ENCODE data around the gene CCNY.

The CCNY gene

DNA sequence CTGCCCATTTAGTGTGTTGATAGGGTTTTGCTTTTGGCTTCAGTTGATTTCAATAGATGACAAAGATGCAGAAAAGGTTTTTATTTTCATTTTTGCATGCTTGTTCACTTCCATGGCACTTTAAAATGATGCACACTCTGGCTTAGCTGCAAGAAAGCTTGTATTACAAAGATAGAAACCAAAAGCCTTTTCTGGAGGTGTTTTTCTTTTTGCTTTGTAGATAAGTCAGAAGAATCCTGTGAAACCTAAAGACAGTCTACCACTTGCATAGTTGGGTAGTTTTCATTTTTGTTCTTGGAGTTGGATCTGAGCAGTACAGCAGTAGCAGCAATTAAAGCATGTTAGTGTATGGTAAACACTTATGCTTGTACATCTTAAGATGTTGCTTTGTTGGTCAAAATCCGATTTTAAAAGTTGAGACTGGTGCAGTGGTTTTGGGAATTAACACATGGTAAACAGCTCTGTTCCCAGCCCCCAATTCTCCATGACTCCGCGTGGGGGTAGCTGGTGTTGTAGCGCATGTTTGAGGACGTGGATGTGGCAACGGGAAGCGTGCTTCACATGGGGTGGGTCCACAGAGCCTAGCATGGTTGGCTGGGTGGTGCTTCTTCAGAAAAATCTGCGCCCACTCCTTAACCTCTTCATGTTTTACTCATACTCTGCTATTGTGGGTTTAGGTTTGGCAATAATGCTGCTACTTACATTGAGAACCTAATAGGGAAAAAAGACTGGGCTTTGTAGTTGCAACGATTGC lies 19.8 kb downstream of the CCNY start:
- no peak for DNase-seq (ENCODE audit: low read depth)
- H3K4me3 ChIP-seq (ENCODE audit: low read depth, low read length) = no peak overlapping the region
- TF ChIP-seq CTCF (IDR thresholded peaks at IDR 0.05; ENCODE audit: low read depth, low read length, missing control alignments) = no peak

GRCh38 chr10:35356725-35357092 lies 20.4 kb downstream of the CCNY start:
- H3K4me3 ChIP-seq (ENCODE audit: low read depth, low read length) = no peak overlapping the region
- DNase-seq (ENCODE audit: low read depth) = no peak
- no peak for TF ChIP-seq CTCF (IDR thresholded peaks at IDR 0.05; ENCODE audit: low read depth, low read length, missing control alignments)

GRCh38 chr10:35359056-35359455 lies 22.7 kb downstream of the CCNY start:
- no peak for TF ChIP-seq CTCF (IDR thresholded peaks at IDR 0.05; ENCODE audit: low read depth, low read length, missing control alignments)
- DNase-seq (ENCODE audit: low read depth) = no peak
- H3K4me3 ChIP-seq (ENCODE audit: low read depth, low read length) = no peak overlapping the region

GRCh38 chr10:35359873-35360272 lies 23.6 kb downstream of the CCNY start:
- no peak for TF ChIP-seq CTCF (IDR thresholded peaks at IDR 0.05; ENCODE audit: low read depth, low read length, missing control alignments)
- H3K4me3 ChIP-seq (ENCODE audit: low read depth, low read length) = no peak overlapping the region
- no peak for DNase-seq (ENCODE audit: low read depth)

DNA sequence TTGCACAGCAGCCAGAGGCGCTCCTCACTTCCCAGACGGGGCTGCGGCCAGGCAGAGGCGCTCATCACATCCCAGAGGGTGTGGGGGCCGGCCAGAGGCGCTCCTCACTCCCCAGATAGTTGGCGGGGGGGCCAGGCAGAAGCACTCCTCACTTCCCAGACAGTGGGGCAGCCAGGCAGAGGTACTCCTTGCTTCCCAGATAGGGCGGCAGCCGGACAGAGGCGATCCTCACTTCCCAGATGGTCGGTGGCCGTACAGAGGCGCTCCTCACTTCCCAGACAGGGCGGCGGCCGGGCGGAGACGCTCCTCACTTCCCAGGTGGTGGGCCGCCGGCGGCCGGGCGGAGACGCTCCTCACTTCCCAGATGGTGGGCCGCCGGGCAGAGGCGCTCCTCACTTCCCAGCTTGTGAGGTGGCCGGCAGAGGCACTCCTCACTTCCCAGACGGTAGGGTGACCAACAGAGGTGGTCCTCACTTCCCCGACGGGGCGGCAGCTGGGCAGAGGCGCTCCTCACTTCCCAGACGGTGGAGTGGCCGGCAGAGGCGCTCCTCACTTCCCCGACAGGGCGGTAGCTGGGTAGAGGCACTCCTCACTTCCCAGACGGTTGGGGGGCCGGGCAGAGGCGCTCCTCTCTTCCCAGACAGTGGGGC lies 26.5 kb downstream of the CCNY start:
- no peak for DNase-seq (ENCODE audit: low read depth)
- no peak for TF ChIP-seq CTCF (IDR thresholded peaks at IDR 0.05; ENCODE audit: low read depth, low read length, missing control alignments)
- H3K4me3 ChIP-seq (ENCODE audit: low read depth, low read length) = no peak overlapping the region

GRCh38 chr10:35363587-35363986 lies 27.3 kb downstream of the CCNY start:
- no peak for TF ChIP-seq CTCF (IDR thresholded peaks at IDR 0.05; ENCODE audit: low read depth, low read length, missing control alignments)
- H3K4me3 ChIP-seq (ENCODE audit: low read depth, low read length) = no peak overlapping the region
- no peak for DNase-seq (ENCODE audit: low read depth)

DNA sequence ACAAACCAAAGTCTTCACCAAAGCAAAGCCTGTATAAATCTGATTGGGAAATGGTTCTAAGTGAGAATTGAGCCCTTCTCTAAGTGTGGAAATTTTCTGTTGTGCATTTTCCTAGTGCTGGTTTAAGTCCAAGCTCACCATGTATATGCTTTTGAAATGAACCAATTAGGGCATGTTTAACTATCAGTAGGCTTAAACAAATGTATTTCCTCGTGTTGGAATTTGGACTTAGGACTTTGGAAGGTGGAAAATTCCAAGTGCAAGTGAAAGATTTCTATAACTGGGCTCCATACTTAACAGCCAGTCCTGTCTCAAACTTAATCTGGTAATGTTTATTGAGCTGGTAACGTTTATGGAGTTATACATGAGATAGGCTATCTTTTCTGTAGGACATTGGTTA lies 28.5 kb downstream of the CCNY start:
- no peak overlapping the region for H3K4me3 ChIP-seq (ENCODE audit: low read depth, low read length)
- no peak for TF ChIP-seq CTCF (IDR thresholded peaks at IDR 0.05; ENCODE audit: low read depth, low read length, missing control alignments)
- no peak for DNase-seq (ENCODE audit: low read depth)

Data from GM12864 (cell line).